ENCODE results near the gene PRKAG2.
"Not testable (repeated sequence)": the region's sequence is repeated elsewhere in the genome, so short reads cannot be mapped to it uniquely, and the experiment has no call there.

Gene PRKAG2

DNA sequence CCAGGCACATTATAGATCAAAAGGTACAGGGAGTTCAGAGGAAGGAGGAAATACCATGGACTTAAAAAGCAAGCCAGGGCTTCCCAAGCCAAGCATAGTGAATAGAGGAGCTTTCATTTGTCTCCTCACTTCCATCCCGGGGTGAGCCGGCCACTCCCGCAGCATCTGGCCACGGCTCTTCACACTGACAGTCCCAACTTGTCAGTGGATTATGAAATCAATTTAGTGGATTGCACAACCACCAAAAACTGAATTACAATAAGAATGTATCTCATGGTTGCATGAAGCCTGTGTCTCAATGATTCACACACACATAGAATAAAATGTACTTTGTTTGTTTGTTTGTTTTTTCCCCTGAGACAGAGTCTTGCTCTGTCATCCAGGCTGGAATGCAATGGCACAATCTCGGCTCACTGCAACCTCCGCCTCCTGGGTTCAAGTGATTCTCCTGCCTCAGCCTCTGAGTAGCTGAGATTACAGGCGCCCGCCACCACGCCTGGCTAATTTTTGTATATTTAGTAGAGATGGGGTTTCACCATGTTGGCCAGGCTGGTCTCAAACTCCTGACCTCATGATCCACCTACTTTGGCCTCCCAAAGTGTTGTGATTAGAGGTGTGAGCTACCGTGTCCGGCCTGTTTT is 79.1 kb downstream of the PRKAG2 start:
- not testable (repeated sequence) for DNase-seq

DNA sequence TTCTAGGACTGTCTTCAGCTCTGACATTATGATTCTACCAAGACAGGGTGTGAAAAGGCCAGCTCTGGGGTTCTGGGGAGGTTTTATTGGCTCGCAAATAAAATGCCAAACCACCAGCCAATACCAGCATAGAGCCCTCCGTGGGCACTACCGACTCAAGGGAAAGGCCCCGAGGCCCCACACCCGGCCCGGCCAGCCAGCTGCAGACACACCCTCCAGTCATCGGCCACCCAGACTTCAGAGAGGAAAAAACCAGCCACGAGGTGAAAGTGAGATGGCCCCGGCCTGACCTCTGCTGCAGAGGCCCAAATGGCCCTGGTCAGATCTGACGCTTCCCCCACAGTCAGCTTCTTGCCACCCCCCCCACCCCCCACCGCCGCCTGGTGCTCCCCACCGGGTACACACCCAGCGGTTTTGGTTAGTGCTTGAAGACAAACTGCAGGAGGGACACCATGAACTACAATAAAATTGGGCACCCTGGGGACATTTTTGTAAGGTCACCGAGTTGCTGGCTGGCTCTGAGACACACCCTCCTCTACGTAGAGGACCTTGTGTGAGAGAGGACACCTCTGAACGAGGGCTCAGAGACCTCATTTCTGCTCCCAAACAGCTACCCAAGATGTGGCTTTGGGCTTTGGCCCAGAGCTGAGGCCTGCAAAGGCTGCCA is 79.9 kb downstream of the PRKAG2 start:
- no peak for DNase-seq

- no peak for DNase-seq
These were observed 80.6 kb downstream of the PRKAG2 start for GRCh38 chr7:151796091-151796870.

GRCh38 chr7:151795168-151795811 is 81.6 kb downstream of the PRKAG2 start:
- no peak for DNase-seq

GRCh38 chr7:151794508-151795167 is 82.3 kb downstream of the PRKAG2 start:
- DNase-seq: no peak

GRCh38 chr7:151793991-151794507 is 82.9 kb downstream of the PRKAG2 start:
- no peak for DNase-seq

DNA sequence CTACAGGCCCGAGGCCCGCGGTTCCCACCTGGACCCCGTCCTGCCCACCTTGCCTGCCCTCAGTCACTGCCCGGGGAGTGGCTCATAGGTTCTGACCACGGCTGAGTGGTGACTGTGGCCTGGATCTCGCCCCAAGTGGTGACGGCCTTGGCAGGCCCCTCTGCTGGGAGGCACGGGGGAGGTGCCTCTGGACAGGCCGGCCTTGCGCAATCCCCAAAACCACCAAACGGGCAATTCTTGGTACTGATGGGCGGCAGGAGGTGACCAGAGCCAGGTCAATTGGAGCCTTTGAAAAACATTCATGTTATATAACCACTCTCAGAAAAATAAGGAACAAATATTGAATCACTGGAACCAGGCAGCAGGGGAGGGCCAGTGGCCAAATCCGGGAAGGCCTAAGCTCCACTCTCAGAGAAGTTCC is 83.4 kb downstream of the PRKAG2 start:
- DNase-seq: no peak

DNA sequence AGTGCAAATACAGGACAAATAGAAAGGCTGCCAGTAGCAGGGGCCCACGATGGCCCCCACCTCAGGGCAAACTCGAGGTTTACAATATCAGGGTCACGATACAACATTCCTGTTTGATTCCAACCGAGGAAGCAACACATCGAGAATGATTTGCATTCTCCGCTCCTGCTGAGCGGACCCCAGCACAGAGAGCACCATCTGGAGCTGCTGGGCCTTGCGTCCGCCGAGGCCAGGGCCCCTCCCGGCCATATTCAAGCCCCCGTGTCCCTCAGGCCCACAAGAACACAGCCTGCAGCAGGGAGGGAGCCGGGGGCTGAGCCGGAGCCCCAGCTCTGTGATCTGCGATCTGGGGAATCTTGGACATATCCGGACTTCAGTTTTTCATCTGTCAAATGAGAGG is 84.3 kb downstream of the PRKAG2 start:
- DNase-seq: no peak

DNA sequence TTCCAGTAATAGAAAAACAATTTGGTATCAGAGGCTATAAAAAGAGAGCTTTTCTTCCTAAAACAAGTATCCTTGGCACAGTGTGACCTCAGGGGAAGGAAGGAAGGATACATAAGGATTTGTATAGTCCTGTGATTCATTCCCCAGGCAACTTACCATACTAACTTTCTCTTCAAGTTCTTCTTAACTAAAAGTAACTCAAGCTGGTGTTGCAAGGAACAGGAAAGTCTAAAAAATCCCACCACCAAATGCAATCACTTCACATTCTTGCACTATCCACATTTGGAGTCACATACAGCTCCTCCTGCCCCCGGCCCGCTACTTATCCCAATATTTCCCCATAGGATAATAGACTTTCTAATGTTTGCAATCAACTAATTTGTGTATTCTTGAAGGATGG is 84.8 kb downstream of the PRKAG2 start:
- no peak for DNase-seq

DNA sequence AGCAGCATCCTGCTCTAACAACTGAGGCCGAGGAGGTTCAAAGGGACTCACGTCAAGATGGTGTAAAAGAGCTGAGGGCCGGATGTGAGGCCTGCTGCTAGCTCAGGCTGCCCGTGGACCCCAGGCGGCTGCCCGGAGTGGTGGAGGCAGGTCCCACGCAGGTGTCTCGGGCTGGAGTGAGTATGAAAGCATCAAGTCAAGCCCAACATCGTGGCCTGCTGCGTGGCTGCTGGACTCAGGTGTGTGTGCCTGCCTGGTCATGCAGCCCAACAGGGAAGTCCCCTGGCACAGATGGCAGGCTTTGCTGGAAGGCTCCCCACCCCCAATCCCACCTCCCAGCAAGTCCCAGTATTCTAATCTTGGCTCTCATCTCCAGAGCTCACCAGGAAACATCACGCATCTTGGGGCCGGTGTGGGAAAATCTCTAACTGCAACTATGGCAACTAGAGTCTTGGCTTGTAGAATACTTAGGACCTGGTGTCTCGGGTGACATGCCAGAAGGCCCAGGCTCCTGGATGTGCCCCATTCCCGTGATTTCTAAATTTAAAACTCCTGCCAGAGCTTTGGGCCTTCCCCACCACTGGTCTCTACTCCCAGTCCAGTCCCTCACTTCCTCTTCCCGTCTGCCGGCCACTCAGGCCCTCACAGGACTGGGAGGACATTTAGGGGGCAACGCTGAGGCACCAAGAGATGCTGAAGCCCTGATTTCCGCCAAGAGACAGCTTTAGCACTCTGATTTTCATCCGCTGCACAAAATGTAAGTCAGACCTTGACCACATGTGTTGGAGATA is 85.9 kb downstream of the PRKAG2 start:
- no peak for DNase-seq

GRCh38 chr7:151790095-151790829 is 86.7 kb downstream of the PRKAG2 start:
- no peak for DNase-seq

GRCh38 chr7:151789380-151789947 is 87.5 kb downstream of the PRKAG2 start:
- DNase-seq: no peak

- DNase-seq: no peak
These were observed 89.6 kb downstream of the PRKAG2 start for GRCh38 chr7:151787348-151787747.

GRCh38 chr7:151786936-151787335 is 90.0 kb downstream of the PRKAG2 start:
- no peak for DNase-seq

- DNase-seq: no peak
These were observed 90.7 kb downstream of the PRKAG2 start for GRCh38 chr7:151786241-151786640.

- no peak for DNase-seq
These were observed 91.3 kb downstream of the PRKAG2 start for GRCh38 chr7:151785681-151785965.

GRCh38 chr7:151784853-151785680 is 91.8 kb downstream of the PRKAG2 start:
- no peak for DNase-seq

DNA sequence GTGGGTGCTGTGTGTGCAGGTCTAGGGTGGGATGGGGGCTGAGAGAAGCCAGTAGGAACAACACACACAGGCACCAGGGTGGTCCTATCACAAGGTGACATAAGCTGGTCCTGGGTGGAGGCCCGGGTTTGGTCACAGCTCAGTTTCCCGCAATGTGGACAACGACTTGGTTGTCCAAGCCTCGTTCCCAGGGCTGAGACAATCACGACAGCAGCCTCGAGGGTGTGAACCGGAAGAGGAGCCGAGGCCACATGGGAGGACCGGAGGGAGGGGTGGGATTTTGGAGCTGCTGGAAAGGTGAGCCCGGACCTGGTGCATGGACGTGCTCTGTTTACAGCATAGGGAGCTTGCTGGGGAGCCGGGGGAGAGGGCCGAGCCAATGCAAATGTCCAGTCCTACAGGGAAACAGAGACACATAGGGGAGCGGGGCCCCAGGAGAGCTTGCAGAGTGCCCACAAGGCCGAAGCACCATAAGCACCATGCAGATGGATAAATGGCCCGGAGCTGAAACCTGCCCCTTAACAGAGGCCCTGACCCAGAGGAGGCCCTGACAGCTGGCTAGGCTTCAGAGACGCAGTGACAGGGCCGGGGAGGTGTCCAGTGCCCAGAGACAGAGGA is 92.8 kb downstream of the PRKAG2 start:
- no peak for DNase-seq

DNA sequence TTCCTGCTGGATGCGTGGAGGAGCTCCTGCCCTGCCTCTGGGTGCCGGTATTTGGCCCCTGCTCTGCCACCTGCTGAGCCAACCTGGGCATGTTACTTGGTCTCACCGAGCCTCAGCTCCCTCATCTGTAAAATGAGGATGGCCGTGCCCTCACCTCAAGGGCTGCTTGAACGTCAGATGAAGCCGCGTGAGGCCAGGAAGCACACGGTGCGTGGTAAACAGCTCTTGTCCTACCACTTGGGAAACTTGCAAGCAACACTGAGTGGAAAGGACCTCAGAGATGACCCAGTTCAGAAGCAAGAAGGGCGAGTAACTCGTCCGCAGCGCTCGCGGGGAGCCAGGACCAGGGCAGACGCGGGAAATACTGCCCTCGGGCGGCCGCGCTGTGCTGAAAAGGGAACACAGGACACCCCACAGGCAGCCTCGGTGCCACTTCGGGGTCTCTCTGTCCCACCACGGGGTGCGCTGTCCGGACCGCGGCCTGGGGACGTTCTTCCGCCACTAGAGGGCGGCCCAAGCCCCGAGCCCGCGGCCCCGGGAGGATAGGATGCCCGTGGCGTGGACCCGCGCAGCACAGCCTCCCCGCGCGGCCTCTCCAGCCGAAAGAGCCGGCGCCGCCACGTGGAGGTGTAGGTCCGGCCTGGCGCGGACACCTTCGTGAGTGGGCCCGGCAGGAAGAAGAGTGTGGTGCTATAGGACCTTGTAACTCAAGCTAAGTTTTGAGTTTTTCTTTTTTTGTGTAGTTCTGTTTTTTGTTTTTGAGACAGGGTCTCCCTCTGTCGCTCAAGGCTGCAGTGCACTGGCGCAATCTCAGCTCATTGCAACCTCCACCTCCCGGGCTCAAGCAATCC is 94.1 kb downstream of the PRKAG2 start:
- DNase-seq: peak; percentile 12
